Retina (tissue), 1 donor: Measurements from ENCODE around the gene CCRL2.
"Not testable (repeated sequence)": the region's sequence is repeated elsewhere in the genome, so short reads cannot be mapped to it uniquely, and the experiment has no call there.

Source experiments
- DNase-seq: peaks from one replicate; pipeline ENCODE4 v3.0.0-alpha.2; 2016

CCRL2 gene

DNA sequence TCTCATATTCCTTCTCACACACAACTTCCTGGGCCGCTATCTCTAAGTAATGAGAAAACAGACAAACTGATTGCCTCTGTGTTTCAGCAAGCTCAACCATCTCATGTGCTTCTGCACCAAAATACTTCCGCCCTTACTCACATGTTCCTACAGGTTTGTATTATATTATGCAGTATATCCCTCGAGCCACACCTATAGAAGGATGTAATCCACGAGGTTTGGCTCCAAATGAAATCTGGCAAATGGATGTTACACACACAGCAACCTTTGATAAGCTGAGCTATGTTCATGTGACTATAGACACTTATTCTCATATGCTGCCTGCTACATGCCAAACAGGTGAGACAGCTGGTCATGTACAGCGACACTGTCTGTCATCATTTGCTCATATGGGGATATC is 22.6 kb downstream of the CCRL2 start:
- DNase-seq: no peak

DNA sequence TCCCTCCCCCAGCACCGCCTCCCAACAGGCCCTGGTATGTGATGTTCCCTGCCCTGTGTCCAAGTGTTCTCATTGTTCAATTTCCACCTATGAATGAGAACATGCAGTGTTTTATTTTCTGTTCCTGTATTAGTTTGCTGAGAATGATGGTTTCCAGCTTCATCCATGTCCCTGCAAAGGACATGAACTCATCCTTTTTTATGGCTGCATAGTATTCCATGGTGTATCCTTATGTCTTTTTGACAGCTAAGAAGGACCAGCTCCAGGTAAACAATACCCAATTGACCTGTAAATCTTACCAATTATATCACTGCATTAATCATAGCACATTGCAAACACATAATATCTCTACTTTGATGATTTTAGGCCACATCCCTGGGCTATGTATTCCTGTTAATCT is 23.8 kb downstream of the CCRL2 start:
- DNase-seq: not testable (repeated sequence)

DNA sequence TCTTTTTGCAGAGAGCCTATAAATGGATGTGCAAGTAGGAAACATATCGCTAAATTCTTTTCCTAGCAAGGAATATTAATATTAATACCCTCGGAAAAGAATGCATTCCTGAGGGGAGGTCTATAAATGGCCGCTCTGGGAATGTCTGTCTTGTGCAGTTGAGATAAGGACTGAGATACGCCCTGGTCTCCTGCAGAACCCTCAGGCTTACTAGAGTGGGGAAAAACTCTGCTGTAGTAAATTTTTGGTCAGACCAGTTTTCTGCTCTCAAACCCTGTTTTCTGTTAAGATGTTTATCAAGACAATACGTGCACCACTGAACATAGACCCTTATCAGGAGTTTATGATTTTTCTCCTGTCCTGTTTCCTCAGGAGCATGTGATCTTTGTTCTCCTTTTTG is 24.8 kb downstream of the CCRL2 start:
- not testable (repeated sequence) for DNase-seq

DNA sequence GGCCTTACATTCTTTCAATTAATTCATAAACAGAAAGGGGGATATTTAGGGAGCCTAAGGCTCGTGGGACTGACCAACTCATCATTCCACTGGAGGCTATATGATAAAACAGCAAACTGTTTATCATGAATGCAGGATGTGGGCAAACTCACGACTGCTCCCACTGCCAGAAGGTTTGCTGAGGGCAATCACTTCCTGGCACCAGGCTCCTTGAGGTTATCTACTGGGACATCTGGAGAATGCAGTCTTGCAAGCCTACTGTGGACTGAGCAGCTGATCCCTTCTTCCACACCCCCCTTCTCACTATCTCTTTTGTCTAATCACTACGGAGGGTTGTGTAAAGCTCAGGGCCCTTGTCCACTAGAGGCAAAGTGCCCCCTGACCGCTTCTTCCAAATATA is 26.1 kb downstream of the CCRL2 start:
- DNase-seq: not testable (repeated sequence)

DNA sequence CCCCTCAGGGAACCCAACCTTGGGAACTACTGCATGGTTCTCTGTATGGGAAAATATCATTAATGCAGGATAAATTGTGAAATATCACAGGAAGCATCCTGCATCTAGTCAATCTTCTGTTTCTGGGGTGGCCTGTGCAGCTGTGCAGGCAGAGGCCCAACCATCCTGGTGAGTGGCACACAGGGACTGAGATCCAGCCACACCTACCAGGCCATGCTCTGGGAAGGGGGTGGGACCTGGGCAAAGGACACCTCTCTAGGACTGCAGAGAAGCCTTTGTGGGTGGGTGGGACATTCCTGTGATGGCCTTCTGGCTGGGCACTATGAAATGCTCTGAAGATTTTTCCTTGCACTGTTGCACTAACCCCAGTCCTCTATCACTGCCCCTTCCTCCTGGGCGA is 26.8 kb downstream of the CCRL2 start:
- no peak for DNase-seq

DNA sequence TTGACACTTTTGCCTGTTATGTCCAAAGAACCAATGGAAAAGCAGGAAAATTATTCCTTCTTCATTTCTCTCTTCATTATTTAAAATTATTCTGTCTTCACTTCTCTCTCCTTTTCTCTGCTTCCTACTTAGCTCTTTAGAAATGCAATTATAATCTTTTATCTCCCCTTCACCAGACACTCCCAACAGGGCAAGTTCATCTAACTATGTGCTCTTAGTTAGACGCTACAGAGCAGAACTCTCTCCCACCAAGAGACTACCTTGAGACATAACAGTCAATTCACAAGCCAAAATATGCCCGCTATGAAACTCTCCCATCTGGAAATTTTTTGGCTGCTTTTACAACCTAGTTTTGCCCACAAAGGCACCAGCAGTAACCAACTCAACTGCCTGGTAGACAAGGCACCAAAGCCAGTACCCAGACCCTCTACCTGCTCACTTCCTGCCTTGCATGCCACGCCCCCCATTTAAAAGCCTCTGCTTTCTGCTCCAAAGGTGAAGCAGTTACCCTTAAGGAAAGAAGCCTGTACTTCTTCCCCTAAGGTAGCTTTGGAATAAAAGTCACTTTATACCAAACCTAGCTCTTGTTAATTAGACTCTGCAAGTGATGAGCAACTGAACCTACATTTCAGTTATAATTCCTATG is 28.1 kb downstream of the CCRL2 start:
- DNase-seq: no peak

DNA sequence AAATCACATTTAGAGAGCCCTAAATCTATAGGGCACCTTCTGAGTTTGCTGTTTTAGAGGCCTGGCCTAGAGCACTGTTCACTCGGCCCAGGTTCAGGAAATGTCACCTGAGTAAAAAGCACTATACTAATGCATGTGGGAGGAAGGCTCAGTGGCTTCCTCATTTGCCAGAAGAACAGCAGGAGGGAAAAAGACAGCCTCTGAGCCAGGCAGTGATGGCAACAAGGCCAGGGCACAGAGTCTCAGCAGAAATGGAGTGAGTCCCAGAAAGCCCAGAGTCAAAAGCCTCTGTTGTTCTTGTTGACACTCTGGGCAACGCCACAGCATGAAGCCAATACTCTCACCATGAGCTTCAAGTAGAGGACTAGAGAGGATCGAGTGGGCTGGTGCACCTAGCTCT is 31.8 kb downstream of the CCRL2 start:
- DNase-seq: no peak

DNA sequence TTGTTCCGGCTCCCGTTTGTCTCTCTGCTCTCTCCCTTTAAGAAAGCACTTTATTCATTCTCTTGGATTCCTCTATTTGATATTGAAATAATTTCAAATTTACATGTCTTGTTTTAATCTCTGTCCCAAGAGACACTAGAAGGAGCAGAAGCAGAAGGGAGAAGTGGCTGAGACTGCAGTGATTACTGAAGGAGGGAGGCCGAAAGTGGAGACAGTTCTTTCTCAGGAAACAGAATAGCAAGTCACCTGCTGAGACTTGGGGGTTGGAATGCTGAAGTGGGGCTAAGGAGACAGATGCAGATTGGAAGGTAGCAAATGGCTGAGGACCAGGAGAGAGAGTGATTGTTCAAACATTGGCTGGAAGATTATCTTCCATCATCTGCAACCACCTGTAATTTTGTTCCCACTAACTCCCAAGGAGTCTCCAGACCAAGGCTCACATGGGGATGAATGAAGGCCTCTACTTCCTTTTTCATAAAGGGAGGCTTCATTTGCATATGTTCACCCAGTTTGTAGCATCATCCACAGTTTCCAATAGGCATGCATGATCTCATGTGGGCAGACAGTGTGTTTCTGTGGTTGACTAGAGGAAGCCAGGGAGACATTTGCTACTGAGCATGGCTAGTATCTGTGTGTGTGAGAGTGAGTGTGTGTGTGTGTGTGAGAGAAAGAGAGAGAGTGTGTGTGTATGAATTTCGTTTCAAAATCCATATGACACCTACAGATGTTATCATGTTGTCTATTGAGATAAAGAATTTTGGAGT is 33.7 kb downstream of the CCRL2 start:
- no peak for DNase-seq

DNA sequence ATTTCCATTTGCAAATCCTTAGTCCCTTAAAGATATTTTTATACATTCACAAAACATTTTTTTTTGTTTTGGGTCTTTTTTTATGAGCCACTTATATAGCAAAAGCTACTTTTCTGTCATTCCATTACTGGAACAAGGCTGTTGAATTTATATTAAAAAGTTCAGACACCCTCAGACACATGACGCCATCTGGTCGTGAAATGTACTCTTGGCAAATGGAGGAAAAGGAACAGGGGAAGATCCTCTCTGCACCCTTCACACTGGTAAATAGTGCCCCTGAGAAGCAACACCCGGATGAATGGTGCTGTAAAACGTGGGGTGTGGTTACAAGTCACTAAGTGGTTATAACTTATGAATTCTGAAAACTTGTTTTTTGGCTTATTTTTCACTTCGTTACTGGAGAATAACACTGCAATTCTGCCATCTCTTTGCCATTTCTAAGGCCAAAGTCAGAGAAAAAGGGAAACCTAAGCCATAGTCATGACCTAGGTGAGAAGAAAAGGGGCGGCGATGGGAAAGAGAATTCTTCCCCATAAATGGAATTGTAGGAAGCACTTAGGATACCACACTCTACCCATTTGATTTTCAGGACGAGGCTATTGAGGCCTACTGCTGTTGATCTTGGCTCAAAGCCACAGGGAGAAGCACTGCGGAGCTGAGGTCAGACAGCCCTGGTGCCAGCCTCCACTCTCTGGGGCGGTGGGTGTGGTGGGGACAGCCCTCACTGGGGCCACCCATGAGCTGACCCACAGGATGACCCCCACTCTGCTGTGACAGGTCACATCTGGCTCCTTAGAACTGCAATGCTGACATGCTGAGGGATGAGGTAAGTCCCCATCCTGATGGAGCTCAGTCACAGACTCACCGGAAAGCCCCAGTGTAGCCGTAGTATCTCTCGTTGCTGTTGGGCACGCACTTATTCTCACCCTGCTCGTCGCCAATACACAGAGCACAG is 35.8 kb downstream of the CCRL2 start:
- no peak for DNase-seq

DNA sequence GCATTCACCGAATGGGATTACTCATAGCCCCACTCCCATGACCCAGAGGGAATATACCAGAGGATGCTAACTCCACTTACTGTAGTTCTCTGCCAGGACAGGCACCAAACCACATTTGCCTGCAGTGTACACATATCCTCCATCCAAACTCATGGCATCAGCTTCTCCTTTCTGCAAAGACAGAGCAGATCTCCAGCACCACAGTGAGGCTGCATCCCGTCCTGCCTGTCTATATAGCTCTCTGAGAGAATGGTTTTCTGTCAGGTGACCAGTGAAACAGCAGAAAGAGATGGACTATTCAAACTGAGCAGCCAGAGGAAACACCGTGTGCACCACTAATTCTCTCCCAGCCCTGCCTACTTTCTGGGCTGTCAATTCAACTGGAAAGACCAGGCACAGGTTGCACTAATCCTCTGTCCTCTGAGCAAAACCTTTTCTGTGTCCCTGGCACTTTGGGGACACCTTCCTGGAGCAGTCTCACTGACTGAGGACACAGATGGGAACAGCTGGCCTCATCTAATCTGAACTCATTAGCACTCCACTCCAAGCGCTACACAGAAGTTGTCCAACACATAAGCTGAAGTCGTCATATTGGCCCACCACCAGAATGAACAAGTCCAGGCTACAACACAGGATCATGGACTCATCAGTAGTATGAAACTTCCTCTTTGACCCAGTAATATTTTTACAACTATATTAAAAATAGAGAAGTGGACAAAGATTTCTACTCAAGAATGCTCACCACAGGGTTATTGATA is 40.3 kb downstream of the CCRL2 start:
- no peak for DNase-seq

DNA sequence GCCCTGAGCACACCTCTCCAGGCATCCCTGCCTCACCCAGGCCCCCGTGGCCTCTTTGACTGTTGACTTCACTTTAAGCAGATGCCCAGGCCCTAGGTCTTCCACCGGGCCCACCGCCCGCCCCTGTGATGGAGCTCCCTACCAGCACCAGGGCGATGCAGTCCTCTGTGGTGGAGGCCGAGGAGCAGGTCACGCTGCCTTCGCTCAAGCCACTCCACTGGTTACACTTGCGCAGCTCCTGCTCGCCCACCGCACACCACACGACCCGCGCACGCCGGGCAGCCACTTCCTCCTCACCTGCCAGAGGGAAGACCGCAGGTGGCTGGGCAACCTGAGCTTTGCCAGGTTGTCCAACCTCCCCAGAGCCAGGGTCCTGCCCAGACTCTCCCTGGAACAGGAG is 41.7 kb downstream of the CCRL2 start:
- no peak for DNase-seq

DNA sequence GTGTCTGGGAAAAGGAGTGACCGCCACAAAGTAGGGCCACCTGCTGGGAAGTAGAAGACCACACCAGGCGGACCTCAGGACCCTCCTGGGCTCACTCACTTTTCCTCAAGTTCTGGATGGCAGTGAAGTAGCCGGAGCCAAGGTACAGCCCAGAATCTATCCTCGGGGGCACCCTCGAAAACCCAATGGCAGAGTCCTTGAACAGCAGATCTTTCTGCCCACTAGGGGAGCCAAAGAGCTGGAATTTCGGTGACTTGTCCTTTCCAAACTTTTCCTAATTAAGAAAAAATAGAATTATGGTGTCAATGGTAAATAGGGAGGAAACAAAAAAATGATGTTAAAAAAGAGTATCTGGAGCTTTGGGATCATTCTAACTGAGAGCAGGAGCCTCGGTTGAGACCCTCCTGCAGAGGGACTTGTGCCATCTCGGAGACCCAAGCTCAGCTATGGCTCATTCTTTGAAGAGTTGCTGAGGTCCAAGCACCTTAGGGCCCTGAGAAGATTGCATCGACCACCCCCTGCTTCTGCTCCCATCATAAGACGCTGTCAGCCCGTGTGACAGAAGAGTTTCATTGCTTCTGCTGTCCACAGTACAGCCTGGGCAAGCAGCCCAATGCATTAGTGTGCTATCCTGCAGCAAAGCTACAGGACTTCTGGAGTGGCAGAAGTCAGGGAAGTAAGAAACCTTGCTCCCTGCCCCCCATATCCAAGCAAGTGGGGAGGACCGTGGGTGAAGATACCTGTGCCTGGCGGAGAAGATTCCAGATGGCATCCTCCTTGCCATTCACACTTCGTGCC is 42.9 kb downstream of the CCRL2 start:
- DNase-seq: no peak

DNA sequence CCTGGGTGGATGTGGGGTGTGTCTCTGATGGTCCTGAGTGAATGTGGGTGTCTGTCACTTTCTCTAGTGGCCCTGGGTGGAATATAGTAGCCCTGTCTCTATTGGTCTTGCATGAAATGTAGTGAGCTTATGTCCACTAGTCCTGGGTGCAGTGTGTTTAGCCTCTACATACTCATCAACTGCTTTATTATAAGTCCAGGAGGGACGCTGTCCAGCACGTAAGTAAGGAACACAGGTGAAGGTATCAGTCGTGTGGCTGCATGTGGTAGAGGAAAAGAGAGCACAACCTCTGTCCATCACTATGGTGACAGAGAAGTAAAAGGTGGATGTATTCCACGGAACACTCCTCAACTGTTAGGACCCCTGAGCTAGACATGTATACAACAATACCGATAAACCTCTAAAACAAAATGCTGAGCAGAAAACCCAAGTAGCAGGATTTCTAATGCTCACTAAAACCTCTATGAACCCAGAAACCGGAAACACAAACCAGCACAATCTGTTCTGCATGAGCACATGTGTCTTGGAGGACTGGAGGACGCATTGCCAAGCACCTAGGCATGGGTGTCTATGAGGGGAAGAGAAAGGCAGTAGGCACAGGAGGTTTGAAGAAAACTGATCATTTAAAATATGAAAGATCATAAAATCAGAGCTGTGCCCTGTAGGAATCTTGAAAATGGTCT is 46.6 kb downstream of the CCRL2 start:
- DNase-seq: no peak

DNA sequence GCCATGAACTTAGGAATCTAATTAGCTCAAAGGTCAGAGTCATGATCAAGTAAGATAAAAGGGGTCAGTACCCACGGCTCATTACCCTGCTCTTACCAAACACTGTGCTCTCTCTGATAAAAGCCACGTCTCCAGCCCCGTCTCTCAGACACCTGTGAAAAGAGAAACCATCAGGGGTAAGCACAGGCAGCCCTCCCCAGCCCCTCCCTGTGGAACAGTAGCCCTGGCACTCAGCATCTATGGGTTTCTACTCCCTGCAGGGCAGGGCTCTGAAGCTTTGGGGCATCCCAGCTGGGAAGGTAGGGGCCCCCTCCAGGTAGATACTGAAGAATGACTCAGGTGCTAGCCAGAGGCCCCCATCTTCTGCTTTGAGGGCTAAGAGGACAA is 47.1 kb downstream of the CCRL2 start:
- no peak for DNase-seq

DNA sequence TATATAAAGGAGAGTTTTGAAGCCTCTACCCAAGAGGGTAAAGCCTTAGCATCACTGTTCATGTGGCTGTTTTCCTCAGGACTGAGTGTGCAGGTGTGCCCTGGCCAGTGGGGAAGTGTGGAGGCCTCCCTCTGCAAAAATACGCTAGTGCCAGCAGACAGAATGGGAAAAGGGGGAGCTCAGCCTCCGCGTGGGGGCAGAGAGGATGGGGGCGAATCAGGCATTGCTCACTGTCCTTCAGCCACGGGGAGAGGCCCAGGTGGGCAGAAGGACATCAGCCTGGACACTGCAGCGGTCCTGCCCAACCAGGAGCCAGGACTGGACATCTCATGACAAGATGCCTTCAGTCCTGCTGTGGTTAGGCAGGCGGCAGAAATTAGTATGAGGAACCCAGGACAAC is 47.5 kb downstream of the CCRL2 start:
- DNase-seq: no peak

DNA sequence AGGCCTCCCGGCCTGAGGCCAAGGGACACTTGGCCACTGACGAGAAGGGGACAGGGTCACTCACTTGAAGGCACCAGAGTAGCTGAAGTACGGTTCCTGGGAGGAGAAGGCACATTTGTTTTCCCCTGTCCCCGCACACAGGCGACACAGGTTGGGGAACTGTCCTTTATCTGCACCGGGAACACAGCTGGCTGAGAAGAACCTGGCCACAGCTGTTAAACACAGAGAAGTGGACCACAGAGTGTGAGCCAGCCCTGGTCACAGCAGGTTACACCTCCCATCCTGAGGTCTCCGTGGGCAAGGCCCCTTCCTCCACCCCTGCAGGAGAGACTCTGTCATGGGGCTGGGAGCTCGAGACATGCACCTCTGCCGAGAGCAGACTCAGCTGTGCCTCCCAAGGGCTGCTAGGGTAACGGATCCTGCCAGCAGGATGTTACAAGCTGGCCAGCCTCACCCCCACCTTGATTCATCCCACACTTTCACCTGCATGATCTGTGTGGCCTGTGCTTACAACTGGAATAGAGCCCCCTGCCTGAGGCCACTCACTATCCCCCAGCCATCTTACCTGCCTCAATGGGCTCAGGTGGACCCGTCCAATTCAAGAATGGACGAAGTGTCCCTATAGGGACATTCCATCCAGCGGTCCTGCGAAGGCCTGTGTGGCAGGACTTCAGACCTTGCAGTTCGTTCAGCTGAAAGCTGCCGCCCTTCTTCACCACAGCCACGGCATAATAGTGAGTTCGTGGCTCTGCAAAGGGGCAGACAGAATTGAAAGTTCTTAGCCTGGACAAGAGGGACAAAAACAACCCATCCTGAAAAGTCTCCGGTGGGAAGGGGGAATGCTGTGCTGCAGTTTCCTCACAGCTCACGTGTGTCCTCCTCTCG is 48.4 kb downstream of the CCRL2 start:
- no peak for DNase-seq

DNA sequence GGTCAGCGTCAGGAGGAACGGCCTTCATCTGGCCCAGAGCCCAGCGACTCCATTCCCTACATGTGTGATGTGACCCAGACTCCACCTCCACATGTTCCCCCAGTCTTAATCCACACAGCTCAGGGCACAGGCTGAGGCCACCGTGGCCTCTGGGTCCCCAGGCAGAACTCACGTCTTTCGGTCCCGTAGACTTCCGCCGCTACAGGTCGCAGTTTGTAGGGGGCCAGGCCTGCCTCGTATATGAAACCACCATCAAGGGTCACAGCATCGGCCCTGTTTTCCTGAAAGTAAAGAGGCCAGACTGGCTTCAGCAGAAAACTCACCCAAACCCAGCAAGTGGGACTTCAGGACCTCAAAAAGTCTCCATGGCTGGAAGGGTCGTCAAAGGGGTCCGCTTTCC is 49.1 kb downstream of the CCRL2 start:
- no peak for DNase-seq
